ENCODE data around the gene NEK9. TPM values are rescaled to one million over a fixed set of nuclear protein-coding genes. Genes with fewer than 3 reads are reported as not detected.
"Not testable (repeated sequence)": the region's sequence is repeated elsewhere in the genome, so short reads cannot be mapped to it uniquely, and the experiment has no call there.

Gene NEK9
- total RNA-seq, 2 experiments from 2014 or later: 95.2 to 104 TPM

GRCh38 chr14:75141062-75141461 is 14.2 kb upstream of the NEK9 start:
- Mint-ChIP-seq H3K27me3 (no peaks in the 10 kb centered on the region), H3K36me3 (peaks cover 22% of the 10 kb centered on the region), H3K4me3 (peak overlapping the region; percentile 8), H3K9me3 (no peaks in the 10 kb centered on the region), H3K4me1 (peaks cover 44% of the 10 kb centered on the region), H3K27ac (peak overlapping the region; percentile 55)
- ATAC-seq (ENCODE audit: low read depth) (no peak), DNase-seq (no peak)
- POLR2A ChIA-PET: interaction anchor here (0.9 to 1.0 kb wide), 2 partner anchors 135 to 154 kb away, joined by 3 read pairs; no protein-coding TSS in a partner anchor

- POLR2A ChIA-PET: interaction anchor here (0.6 to 0.9 kb wide), 2 partner anchors 136 to 162 kb away, joined by 3 to 5 read pairs; no protein-coding TSS in a partner anchor
- H3K36me3 Mint-ChIP-seq: peaks cover 21% of the 10 kb centered on the region
- no peak for ATAC-seq (ENCODE audit: low read depth)
- H3K4me3 Mint-ChIP-seq: no peak overlapping the region
- peaks cover 43% of the 10 kb centered on the region for H3K4me1 Mint-ChIP-seq
- H3K9me3 Mint-ChIP-seq: no peaks in the 10 kb centered on the region
- no peak overlapping the region for H3K27ac Mint-ChIP-seq
- no peaks in the 10 kb centered on the region for H3K27me3 Mint-ChIP-seq
- DNase-seq: no peak
Measured at GRCh38 chr14:75140620-75141019, 13.8 kb upstream of the NEK9 start.

- ATAC-seq (ENCODE audit: low read depth) (no peak), DNase-seq (no peak)
- Mint-ChIP-seq H3K4me1 (peaks cover 32% of the 10 kb centered on the region), H3K9me3 (no peaks in the 10 kb centered on the region), H3K27me3 (no peaks in the 10 kb centered on the region), H3K36me3 (peaks cover 15% of the 10 kb centered on the region), H3K27ac (peak overlapping the region; percentile 60), H3K4me3 (peak overlapping the region; percentile 28)
- POLR2A ChIA-PET: interaction anchor here (0.8 to 1.7 kb wide), 4 partner anchors 12 to 156 kb away, joined by 3 to 9 read pairs (median 4); partner anchors contain the start of gene NEK9
Measured at GRCh38 chr14:75139185-75139584, 12.3 kb upstream of the NEK9 start.

GRCh38 chr14:75138492-75138891 is 11.6 kb upstream of the NEK9 start:
- Mint-ChIP-seq H3K36me3 (peaks cover 15% of the 10 kb centered on the region), H3K4me3 (peak overlapping the region; percentile 63), H3K27ac (peak overlapping the region; percentile 59), H3K9me3 (no peaks in the 10 kb centered on the region), H3K27me3 (no peaks in the 10 kb centered on the region), H3K4me1 (peaks cover 29% of the 10 kb centered on the region)
- POLR2A ChIA-PET: interaction anchor here (0.6 to 1.7 kb wide), 9 partner anchors 11 to 622 kb away, joined by 3 to 9 read pairs (median 4); partner anchors contain the start of gene NEK9
- ATAC-seq (ENCODE audit: low read depth) (peak; percentile 65), DNase-seq (no peak)

- no peaks in the 10 kb centered on the region for H3K9me3 Mint-ChIP-seq
- POLR2A ChIA-PET: interaction anchor here (0.6 to 1.5 kb wide), 4 partner anchors 102 to 170 kb away, joined by 3 to 4 read pairs (median 4); no protein-coding TSS in a partner anchor
- peaks cover 19% of the 10 kb centered on the region for H3K4me1 Mint-ChIP-seq
- no peaks in the 10 kb centered on the region for H3K27me3 Mint-ChIP-seq
- DNase-seq (no peak), ATAC-seq (ENCODE audit: low read depth) (no peak)
- H3K36me3 Mint-ChIP-seq: peaks cover 13% of the 10 kb centered on the region
- H3K27ac Mint-ChIP-seq: no peak overlapping the region
- no peak overlapping the region for H3K4me3 Mint-ChIP-seq
Measured at GRCh38 chr14:75134644-75135043, 7.8 kb upstream of the NEK9 start.

GRCh38 chr14:75133597-75133996 is 6.7 kb upstream of the NEK9 start:
- DNase-seq (no peak), ATAC-seq (ENCODE audit: low read depth) (no peak)
- Mint-ChIP-seq H3K9me3 (no peaks in the 10 kb centered on the region), H3K4me3 (no peak overlapping the region), H3K36me3 (peaks cover 13% of the 10 kb centered on the region), H3K27ac (no peak overlapping the region), H3K4me1 (peaks cover 16% of the 10 kb centered on the region), H3K27me3 (no peaks in the 10 kb centered on the region)
- POLR2A ChIA-PET: interaction anchor here (1.5 kb wide), 1 partner anchor 164 kb away, joined by 4 read pairs; no protein-coding TSS in a partner anchor

- Mint-ChIP-seq H3K27me3 (no peaks in the 10 kb centered on the region), H3K4me3 (no peak overlapping the region), H3K27ac (no peak overlapping the region), H3K9me3 (no peaks in the 10 kb centered on the region), H3K4me1 (peaks cover 17% of the 10 kb centered on the region), H3K36me3 (peaks cover 13% of the 10 kb centered on the region)
- DNase-seq (no peak), ATAC-seq (ENCODE audit: low read depth) (peak; percentile 69)
- POLR2A ChIA-PET: interaction anchor here (0.6 to 0.7 kb wide), 3 partner anchors 16 to 343 kb away, joined by 3 to 7 read pairs (median 3); no protein-coding TSS in a partner anchor
Measured at GRCh38 chr14:75132382-75133086, 5.7 kb upstream of the NEK9 start.

GRCh38 chr14:75128596-75128990 is 1.7 kb upstream of the NEK9 start:
- Mint-ChIP-seq H3K4me3 (peak overlapping the region; percentile 13), H3K27ac (no peak overlapping the region), H3K9me3 (no peaks in the 10 kb centered on the region), H3K4me1 (peaks cover 35% of the 10 kb centered on the region), H3K36me3 (peaks cover 15% of the 10 kb centered on the region), H3K27me3 (no peaks in the 10 kb centered on the region)
- ATAC-seq (ENCODE audit: low read depth) (no peak), DNase-seq (no peak)
- POLR2A ChIA-PET: interaction anchor here (0.9 to 1.5 kb wide), 2 partner anchors 166 to 167 kb away, joined by 3 read pairs; no protein-coding TSS in a partner anchor

GRCh38 chr14:75127903-75128595 is 1.2 kb upstream of the NEK9 start:
- ATAC-seq (ENCODE audit: low read depth): no peak
- DNase-seq: no peak
- H3K27ac Mint-ChIP-seq: peak overlapping the region; percentile 93
- H3K4me1 Mint-ChIP-seq: peaks cover 35% of the 10 kb centered on the region
- peak overlapping the region; percentile 95 for H3K4me3 Mint-ChIP-seq
- H3K27me3 Mint-ChIP-seq: no peaks in the 10 kb centered on the region
- POLR2A ChIA-PET: interaction anchor here (0.9 to 2.5 kb wide), 6 partner anchors 10 to 261 kb away, joined by 3 to 6 read pairs (median 3); no protein-coding TSS in a partner anchor
- peaks cover 11% of the 10 kb centered on the region for H3K36me3 Mint-ChIP-seq
- H3K9me3 Mint-ChIP-seq: no peaks in the 10 kb centered on the region

- peaks cover 11% of the 10 kb centered on the region for H3K36me3 Mint-ChIP-seq
- H3K27me3 Mint-ChIP-seq; H3K9me3 Mint-ChIP-seq; ATAC-seq (ENCODE audit: low read depth); DNase-seq: not testable (repeated sequence)
- H3K4me3 Mint-ChIP-seq: peak overlapping the region; percentile 95
- POLR2A ChIA-PET: interaction anchor here (0.5 to 2.5 kb wide), 22 partner anchors 9 to 1762 kb away, joined by 3 to 11 read pairs (median 4); partner anchors contain the start of gene ZC2HC1C
- H3K27ac Mint-ChIP-seq: peak overlapping the region; percentile 97
- peaks cover 33% of the 10 kb centered on the region for H3K4me1 Mint-ChIP-seq
Measured at GRCh38 chr14:75127474-75127820, 599 bp upstream of the NEK9 start.

GRCh38 chr14:75126121-75126544 is 715 bp downstream of the NEK9 start:
- Mint-ChIP-seq H3K36me3 (peaks cover 13% of the 10 kb centered on the region), H3K27ac (peak overlapping the region; percentile 97), H3K4me1 (peaks cover 38% of the 10 kb centered on the region), H3K4me3 (peak overlapping the region; percentile 95), H3K9me3 (no peaks in the 10 kb centered on the region), H3K27me3 (no peaks in the 10 kb centered on the region)
- DNase-seq (no peak), ATAC-seq (ENCODE audit: low read depth) (no peak)
- POLR2A ChIA-PET: interaction anchor here (0.6 to 2.5 kb wide), 20 partner anchors 8 to 371 kb away, joined by 3 to 11 read pairs (median 4); no protein-coding TSS in a partner anchor

- Mint-ChIP-seq H3K27ac (no peak overlapping the region), H3K9me3 (no peaks in the 10 kb centered on the region)
Measured at GRCh38 chr14:75125617-75126016, 1.2 kb downstream of the NEK9 start.

GRCh38 chr14:75123991-75124390 is 2.9 kb downstream of the NEK9 start:
- H3K9me3 Mint-ChIP-seq: no peaks in the 10 kb centered on the region
- H3K27me3 Mint-ChIP-seq: no peaks in the 10 kb centered on the region
- peak overlapping the region; percentile 4 for H3K4me3 Mint-ChIP-seq
- H3K36me3 Mint-ChIP-seq: peaks cover 22% of the 10 kb centered on the region
- POLR2A ChIA-PET: no interaction called here
- DNase-seq: no peak
- H3K4me1 Mint-ChIP-seq: peaks cover 43% of the 10 kb centered on the region
- peak overlapping the region; percentile 31 for H3K27ac Mint-ChIP-seq
- no peak for ATAC-seq (ENCODE audit: low read depth)

More at GRCh38 chr14:75125617-75126016, 1.2 kb downstream of the NEK9 start:
- DNase-seq (no peak), ATAC-seq (ENCODE audit: low read depth) (no peak)
- Mint-ChIP-seq H3K4me1 (peaks cover 42% of the 10 kb centered on the region), H3K4me3 (peak overlapping the region; percentile 95), H3K36me3 (peaks cover 15% of the 10 kb centered on the region), H3K27me3 (no peaks in the 10 kb centered on the region)
- POLR2A ChIA-PET: interaction anchor here (0.9 to 2.5 kb wide), 7 partner anchors 13 to 176 kb away, joined by 3 to 11 read pairs (median 5); no protein-coding TSS in a partner anchor
